ENCODE measurements around the gene SLC4A9.

Gene SLC4A9

GRCh38 chr5:140366589-140367255 lies 6.7 kb downstream of the SLC4A9 start:
- no peak for DNase-seq (ENCODE audit: low read depth)
- no peak overlapping the region for H3K4me3 ChIP-seq (ENCODE audit: low read length)
- no peak for TF ChIP-seq CTCF (conservative IDR thresholded peaks at IDR 0.05; ENCODE audit: low read depth, low read length)

GRCh38 chr5:140367256-140368013 lies 7.4 kb downstream of the SLC4A9 start:
- H3K4me3 ChIP-seq (ENCODE audit: low read length): no peak overlapping the region
- no peak for TF ChIP-seq CTCF (conservative IDR thresholded peaks at IDR 0.05; ENCODE audit: low read depth, low read length)
- DNase-seq (ENCODE audit: low read depth): no peak

- TF ChIP-seq CTCF (conservative IDR thresholded peaks at IDR 0.05; ENCODE audit: low read depth, low read length): no peak
- H3K4me3 ChIP-seq (ENCODE audit: low read length): no peak overlapping the region
- DNase-seq (ENCODE audit: low read depth): no peak
Measured at GRCh38 chr5:140371356-140372151, 11.6 kb downstream of the SLC4A9 start.

GRCh38 chr5:140372971-140373487 lies 13.0 kb downstream of the SLC4A9 start:
- peak; percentile 93 for TF ChIP-seq CTCF (conservative IDR thresholded peaks at IDR 0.05; ENCODE audit: low read depth, low read length)
- DNase-seq (ENCODE audit: low read depth): no peak
- no peak overlapping the region for H3K4me3 ChIP-seq (ENCODE audit: low read length)

- no peak for DNase-seq (ENCODE audit: low read depth)
- H3K4me3 ChIP-seq (ENCODE audit: low read length): no peak overlapping the region
- TF ChIP-seq CTCF (conservative IDR thresholded peaks at IDR 0.05; ENCODE audit: low read depth, low read length): no peak
Measured at GRCh38 chr5:140381351-140381750, 21.4 kb downstream of the SLC4A9 start.

GRCh38 chr5:140381972-140382371 lies 22.0 kb downstream of the SLC4A9 start:
- TF ChIP-seq CTCF (conservative IDR thresholded peaks at IDR 0.05; ENCODE audit: low read depth, low read length): no peak
- no peak for DNase-seq (ENCODE audit: low read depth)
- no peak overlapping the region for H3K4me3 ChIP-seq (ENCODE audit: low read length)
